Lung (tissue), 12 donors: ENCODE measurements around the gene GUCY1A1. TPM values are rescaled to one million over a fixed set of nuclear protein-coding genes. Genes with fewer than 3 reads are reported as not detected.
A peak's percentile ranks its signal among the peaks of the same experiment; 100 is the strongest.

Source experiments
- ATAC-seq: fragments of 200-7000 bp; cut with Tn5 transposase; one replicate; pipeline ENCODE4 v1.9.1; 2020; ENCODE audit warnings: moderate number of reproducible peaks; ENCODE audit not compliant: insufficient read depth, low FRiP score
- DNase-seq, 3 donors: peaks; one replicate each; pipeline ENCODE4 v3.0.0-alpha.2; 2013 to 2017
- H3K27ac ChIP-seq, 2 donors: one replicate each; pipeline ENCODE4 v1.5.1; 2013; ENCODE audit warnings: mild to moderate bottlenecking in 2 of 2, moderate library complexity in 2 of 2, control low read depth in 1 of 2, inconsistent platforms in 1 of 2, low read depth in 1 of 2, low read length in 1 of 2
- H3K27me3 ChIP-seq, 3 donors: one replicate each; pipeline ENCODE4 v1.5.1; 2013; ENCODE audit warnings: low read length in 2 of 3; ENCODE audit not compliant: control insufficient read depth in 3 of 3, insufficient read depth in 3 of 3
- H3K36me3 ChIP-seq, 4 donors: one replicate each; pipeline ENCODE4 v1.5.1; 2013; ENCODE audit warnings: low read length in 4 of 4, mild to moderate bottlenecking in 1 of 4, moderate library complexity in 1 of 4; ENCODE audit not compliant: control insufficient read depth in 4 of 4, insufficient read depth in 4 of 4
- H3K4me1 ChIP-seq, 5 donors: one replicate each; pipeline ENCODE4 v1.5.1; 2013; ENCODE audit warnings: low read length in 5 of 5, mild to moderate bottlenecking in 2 of 5, moderate library complexity in 1 of 5; ENCODE audit not compliant: control insufficient read depth in 5 of 5, insufficient read depth in 5 of 5
- H3K4me3 ChIP-seq: one replicate; pipeline ENCODE4 v1.5.1; 2013; ENCODE audit warnings: mild to moderate bottlenecking, control low read depth, moderate library complexity
- H3K9ac ChIP-seq, 2 donors: one replicate each; pipeline ENCODE4 v1.5.1; 2013; ENCODE audit warnings: low read length in 2 of 2, control low read depth in 1 of 2; ENCODE audit not compliant: insufficient read depth in 1 of 2
- H3K9me3 ChIP-seq, 4 donors: one replicate each; pipeline ENCODE4 v1.5.1; 2013; ENCODE audit warnings: low read length in 3 of 4, mild to moderate bottlenecking in 1 of 4, moderate library complexity in 1 of 4; ENCODE audit not compliant: control insufficient read depth in 4 of 4, insufficient read depth in 3 of 4
- CTCF ChIP-seq: IDR thresholded peaks from 2 replicates; pipeline ENCODE4 v1.5.1; 2012; ENCODE audit warnings: mild to moderate bottlenecking; ENCODE audit errors: control extremely low read depth, extremely low read depth
- WGBS, 2 donors: extraction: QIAGEN DNeasy Blood & Tissue Kit; methylation state at CpG; one replicate each; pipeline ENCODE4 v1.1.7; 2013; 5-methylcytosine and 5-hydroxymethylcytosine counted together
- polyA plus RNA-seq, 2 donors: library from polyadenylated mRNA; stranded (reverse); fragments of 200-250 nt; gene quantifications; one replicate each; pipeline ENCODE4 v1.2.1, GENCODE V29; 2013
- total RNA-seq, 2 donors: library from RNA; depleted of rRNA in 1 of 2; stranded (reverse); fragments of >200 nt in 1 of 2; gene quantifications; one replicate each; pipeline ENCODE4 v1.2.1, GENCODE V29; 2014 to 2021
- donor health status: control.
- donor health status: control.
- donor health status: Bipolar disorder and iron deficiency.
- donor health status: healthy.
- donor health status: DM: yes; HTN: yes; CAD: no.

The GUCY1A1 gene
- total and polyA plus RNA-seq, 4 donors = 8.0 to 115 (median 28.5) TPM

DNA sequence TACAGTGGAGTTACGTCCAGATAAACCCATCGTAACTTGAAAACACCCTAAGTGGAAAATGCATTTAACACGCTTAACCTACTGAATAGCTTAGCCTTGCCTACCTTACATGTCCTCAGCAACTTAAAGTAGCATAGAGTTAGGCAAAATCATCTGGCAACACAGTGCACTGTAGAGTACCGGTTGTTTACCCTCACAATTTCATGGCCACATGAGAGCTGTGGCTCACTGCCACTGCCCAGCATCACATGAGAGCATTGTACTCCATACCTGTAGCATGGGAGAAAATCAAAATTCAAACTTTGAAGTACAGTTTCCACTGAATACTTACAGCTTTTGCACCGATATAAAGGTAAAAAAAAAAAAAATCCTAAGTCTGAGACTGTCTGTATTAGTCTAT is 40.6 kb downstream of the GUCY1A1 start:
- WGBS, 2 donors = 67 to 93% methylated on average over 5 of the region's 5 CpGs
- Histone ChIP-seq H3K9ac (no peak overlapping the region), H3K4me3 (no peak overlapping the region), H3K9me3 (no peaks in the 10 kb centered on the region), H3K27ac (peak overlapping the region in 1 of 2 donors; percentile 53), H3K4me1 (peaks cover 3 to 28% (median 19%) of the 10 kb centered on the region in 5 donors), H3K36me3 (peaks cover 0 to 32% (median 10%) of the 10 kb centered on the region in 4 donors), H3K27me3 (no peaks in the 10 kb centered on the region)
- TF ChIP-seq CTCF = no peak
- ATAC-seq (peak; percentile 12), DNase-seq (no peak)

- Histone ChIP-seq H3K36me3 (peaks cover 0 to 39% (median 12%) of the 10 kb centered on the region in 4 donors), H3K9ac (no peak overlapping the region), H3K9me3 (no peaks in the 10 kb centered on the region), H3K27me3 (no peaks in the 10 kb centered on the region), H3K27ac (peak overlapping the region in 1 of 2 donors; percentile 53), H3K4me1 (peaks cover 5 to 39% (median 15%) of the 10 kb centered on the region in 5 donors), H3K4me3 (no peak overlapping the region)
- DNase-seq (no peak), ATAC-seq (no peak)
- WGBS, 2 donors = 97 to 100% methylated on average over 1 of the region's 1 CpG
- no peak for TF ChIP-seq CTCF
Measured at GRCh38 chr4:155708782-155709181, 42.1 kb downstream of the GUCY1A1 start.

GRCh38 chr4:155709918-155710317 is 43.3 kb downstream of the GUCY1A1 start:
- Histone ChIP-seq H3K4me3 (no peak overlapping the region), H3K9me3 (no peaks in the 10 kb centered on the region), H3K27me3 (no peaks in the 10 kb centered on the region), H3K9ac (no peak overlapping the region), H3K4me1 (peaks cover 5 to 47% (median 13%) of the 10 kb centered on the region in 5 donors), H3K36me3 (peaks cover 0 to 39% (median 16%) of the 10 kb centered on the region in 4 donors), H3K27ac (no peak overlapping the region)
- TF ChIP-seq CTCF = no peak
- WGBS, 2 donors = 70 to 76% methylated on average over 4 of the region's 4 CpGs
- DNase-seq (peak in 2 of 3 donors; percentile 53 to 62), ATAC-seq (no peak)

- no peaks in the 10 kb centered on the region for H3K9me3 ChIP-seq
- no peak overlapping the region for H3K4me3 ChIP-seq
- H3K4me1 ChIP-seq = peaks cover 1 to 35% (median 8%) of the 10 kb centered on the region in 5 donors
- H3K27ac ChIP-seq = no peak overlapping the region
- no peak for ATAC-seq
- TF ChIP-seq CTCF = no peak
- H3K36me3 ChIP-seq = peaks cover 0 to 51% (median 21%) of the 10 kb centered on the region in 4 donors
- 28 to 64% methylated on average over 1 of the region's 1 CpG for WGBS, 2 donors
- DNase-seq = no peak
- no peak overlapping the region for H3K9ac ChIP-seq
- no peaks in the 10 kb centered on the region for H3K27me3 ChIP-seq
Measured at GRCh38 chr4:155711556-155711955, 44.9 kb downstream of the GUCY1A1 start.
